Measurements from ENCODE around the gene MPHOSPH9. TPM values are rescaled to one million over a fixed set of nuclear protein-coding genes. Genes with fewer than 3 reads are reported as not detected.
A peak's percentile ranks its signal among the peaks of the same experiment; 100 is the strongest.

Gene MPHOSPH9
- total RNA-seq, 4 donors from 2014 or later = 14.0 to 44.3 (median 14.3) TPM

DNA sequence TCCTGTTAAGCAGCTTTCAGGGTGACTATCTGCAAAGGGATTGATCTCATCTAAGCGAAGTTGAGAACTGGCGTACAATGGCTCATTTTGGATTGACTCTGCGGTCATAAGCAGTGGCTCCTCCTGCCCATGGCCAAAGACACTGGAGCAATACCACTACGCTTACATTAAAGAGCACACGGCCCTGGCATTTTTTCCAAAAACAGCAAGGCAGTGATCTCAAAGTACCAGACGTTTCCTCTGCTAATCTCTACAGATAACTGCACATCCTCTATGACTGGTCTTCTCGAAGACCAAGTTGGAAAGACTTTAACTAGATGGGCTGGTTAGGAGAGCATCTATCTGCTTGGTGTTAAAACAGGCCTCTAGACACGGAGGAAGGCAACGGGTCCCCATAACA, 84.7 kb downstream of the MPHOSPH9 start:
- Histone ChIP-seq H3K4me1 (peaks cover 39% of the 10 kb centered on the region), H3K4me3 (no peak overlapping the region), H3K9me3 (no peaks in the 10 kb centered on the region), H3K27ac (no peak overlapping the region), H3K36me3 (no peaks in the 10 kb centered on the region), H3K27me3 (no peaks in the 10 kb centered on the region)
- TF ChIP-seq POLR2AphosphoS5 (IDR thresholded peaks at IDR 0.05) (no peak), POLR2A (IDR thresholded peaks at IDR 0.05) (no peak), EP300 (IDR thresholded peaks at IDR 0.05) (no peak)
- TF ChIP-seq, protein P1, sequence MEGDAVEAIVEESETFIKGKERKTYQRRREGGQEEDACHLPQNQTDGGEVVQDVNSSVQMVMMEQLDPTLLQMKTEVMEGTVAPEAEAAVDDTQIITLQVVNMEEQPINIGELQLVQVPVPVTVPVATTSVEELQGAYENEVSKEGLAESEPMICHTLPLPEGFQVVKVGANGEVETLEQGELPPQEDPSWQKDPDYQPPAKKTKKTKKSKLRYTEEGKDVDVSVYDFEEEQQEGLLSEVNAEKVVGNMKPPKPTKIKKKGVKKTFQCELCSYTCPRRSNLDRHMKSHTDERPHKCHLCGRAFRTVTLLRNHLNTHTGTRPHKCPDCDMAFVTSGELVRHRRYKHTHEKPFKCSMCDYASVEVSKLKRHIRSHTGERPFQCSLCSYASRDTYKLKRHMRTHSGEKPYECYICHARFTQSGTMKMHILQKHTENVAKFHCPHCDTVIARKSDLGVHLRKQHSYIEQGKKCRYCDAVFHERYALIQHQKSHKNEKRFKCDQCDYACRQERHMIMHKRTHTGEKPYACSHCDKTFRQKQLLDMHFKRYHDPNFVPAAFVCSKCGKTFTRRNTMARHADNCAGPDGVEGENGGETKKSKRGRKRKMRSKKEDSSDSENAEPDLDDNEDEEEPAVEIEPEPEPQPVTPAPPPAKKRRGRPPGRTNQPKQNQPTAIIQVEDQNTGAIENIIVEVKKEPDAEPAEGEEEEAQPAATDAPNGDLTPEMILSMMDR (IDR thresholded peaks at IDR 0.05) = no peak
- peak; percentile 7 to 20 for DNase-seq (ENCODE audit: low spot score in 2 of 2)
- WGBS = 84% methylated on average over 8 of the region's 9 CpGs

DNA sequence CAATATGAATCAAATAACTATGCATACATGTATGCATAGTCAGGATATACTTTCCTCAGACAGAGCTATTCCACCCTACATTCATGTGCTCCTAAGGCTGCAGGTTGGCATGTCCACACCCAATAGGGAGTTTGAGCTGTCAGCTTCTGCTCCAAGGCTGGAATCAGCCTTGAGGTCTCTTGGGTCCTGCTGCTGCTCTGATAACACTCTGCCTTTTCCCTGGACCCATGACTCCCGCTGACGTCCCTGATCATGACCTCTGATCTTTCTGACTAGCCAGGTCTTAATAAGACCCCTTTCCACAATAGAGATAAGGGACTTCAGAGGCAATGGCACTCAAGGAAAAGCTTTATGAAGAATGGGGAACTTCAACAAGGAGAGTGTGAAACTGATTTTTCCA, 87.7 kb downstream of the MPHOSPH9 start:
- Histone ChIP-seq H3K27me3 (no peaks in the 10 kb centered on the region), H3K4me3 (no peak overlapping the region), H3K9me3 (no peaks in the 10 kb centered on the region), H3K4me1 (peaks cover 57% of the 10 kb centered on the region), H3K36me3 (no peaks in the 10 kb centered on the region), H3K27ac (no peak overlapping the region)
- TF ChIP-seq EP300 (IDR thresholded peaks at IDR 0.05) = no peak
- TF ChIP-seq, protein P1 (IDR thresholded peaks at IDR 0.05) = no peak
- TF ChIP-seq POLR2AphosphoS5 (IDR thresholded peaks at IDR 0.05) = no peak
- no peak for TF ChIP-seq POLR2A (IDR thresholded peaks at IDR 0.05)
- DNase-seq (ENCODE audit: low spot score in 2 of 2) = peak in 1 of 2 donors; percentile 16
- 90% methylated on average over 2 of the region's 2 CpGs for WGBS

GRCh38 chr12:123143736-123144461, 89.0 kb downstream of the MPHOSPH9 start:
- no peak overlapping the region for H3K4me3 ChIP-seq
- DNase-seq (ENCODE audit: low spot score in 2 of 2) = peak; percentile 42 to 55
- H3K4me1 ChIP-seq = peaks cover 51% of the 10 kb centered on the region
- TF ChIP-seq EP300 (IDR thresholded peaks at IDR 0.05) (no peak), POLR2AphosphoS5 (IDR thresholded peaks at IDR 0.05) (no peak), POLR2A (IDR thresholded peaks at IDR 0.05) (no peak)
- TF ChIP-seq, protein P1 (IDR thresholded peaks at IDR 0.05) = no peak
- 78% methylated on average over 4 of the region's 4 CpGs for WGBS
- no peaks in the 10 kb centered on the region for H3K36me3 ChIP-seq
- H3K27me3 ChIP-seq = no peaks in the 10 kb centered on the region
- H3K27ac ChIP-seq = peak overlapping the region; percentile 73
- no peaks in the 10 kb centered on the region for H3K9me3 ChIP-seq

GRCh38 chr12:123142921-123143735, 89.8 kb downstream of the MPHOSPH9 start:
- Histone ChIP-seq H3K27me3 (no peaks in the 10 kb centered on the region), H3K9me3 (no peaks in the 10 kb centered on the region), H3K4me1 (peaks cover 47% of the 10 kb centered on the region), H3K27ac (peak overlapping the region; percentile 73), H3K4me3 (no peak overlapping the region), H3K36me3 (no peaks in the 10 kb centered on the region)
- no peak for TF ChIP-seq POLR2A (IDR thresholded peaks at IDR 0.05)
- no peak for TF ChIP-seq EP300 (IDR thresholded peaks at IDR 0.05)
- no peak for TF ChIP-seq POLR2AphosphoS5 (IDR thresholded peaks at IDR 0.05)
- TF ChIP-seq, protein P1 (IDR thresholded peaks at IDR 0.05) = no peak
- DNase-seq (ENCODE audit: low spot score in 2 of 2) = peak; percentile 40 to 71
- WGBS = 62% methylated on average over 11 of the region's 11 CpGs

DNA sequence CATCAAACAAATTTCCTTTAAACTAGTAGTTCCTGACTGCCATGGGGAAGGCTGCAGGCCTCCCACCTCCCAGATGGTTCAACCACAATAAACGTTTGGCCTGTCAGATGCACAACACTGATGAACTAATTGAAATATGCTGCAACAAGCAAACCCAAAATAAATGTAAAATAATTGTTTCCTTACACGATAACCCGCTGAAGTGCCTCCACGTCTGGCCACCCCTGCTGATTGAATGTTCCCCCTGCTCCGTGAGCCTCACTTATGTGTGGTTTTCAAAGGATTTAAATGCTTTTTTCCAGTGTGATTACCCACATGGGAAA, 90.5 kb downstream of the MPHOSPH9 start:
- H3K36me3 ChIP-seq = no peaks in the 10 kb centered on the region
- H3K4me1 ChIP-seq = peaks cover 47% of the 10 kb centered on the region
- H3K27ac ChIP-seq = peak overlapping the region; percentile 73
- no peaks in the 10 kb centered on the region for H3K27me3 ChIP-seq
- no peaks in the 10 kb centered on the region for H3K9me3 ChIP-seq
- H3K4me3 ChIP-seq = no peak overlapping the region
- TF ChIP-seq POLR2AphosphoS5 (IDR thresholded peaks at IDR 0.05) (no peak), EP300 (IDR thresholded peaks at IDR 0.05) (no peak), POLR2A (IDR thresholded peaks at IDR 0.05) (no peak)
- TF ChIP-seq, protein P1 (IDR thresholded peaks at IDR 0.05) = no peak
- WGBS = 62% methylated on average over 5 of the region's 5 CpGs
- peak; percentile 15 to 56 for DNase-seq (ENCODE audit: low spot score in 2 of 2)

Measured in suprapubic skin (tissue), 4 donors.